IgD-negative memory B cell (primary cell): Measurements from ENCODE around the gene MUC6. TPM values are rescaled to one million over a fixed set of nuclear protein-coding genes. Genes with fewer than 3 reads are reported as not detected.

Experiments
- H3K27ac Mint-ChIP-seq, 3 donors: one replicate each; pipeline ENCODE4 v1.8.0; 2020 to 2022; ENCODE audit warnings: mild to moderate bottlenecking in 3 of 3, mixed read lengths in 3 of 3, moderate library complexity in 1 of 3
- H3K27me3 Mint-ChIP-seq: one replicate; pipeline ENCODE4 v1.8.0; 2021; ENCODE audit warnings: mixed read lengths
- H3K36me3 Mint-ChIP-seq: one replicate; pipeline ENCODE4 v1.8.0; 2020; ENCODE audit warnings: mild to moderate bottlenecking, mixed read lengths
- H3K4me1 Mint-ChIP-seq, 3 donors: one replicate each; pipeline ENCODE4 v1.8.0; 2020 to 2022; ENCODE audit warnings: mixed read lengths in 3 of 3, mild to moderate bottlenecking in 1 of 3
- H3K4me3 Mint-ChIP-seq, 4 donors: one replicate each; pipeline ENCODE4 v1.8.0; 2020 to 2022; ENCODE audit warnings: mild to moderate bottlenecking in 4 of 4, mixed read lengths in 4 of 4, moderate library complexity in 3 of 4
- H3K9me3 Mint-ChIP-seq, 3 donors: one replicate each; pipeline ENCODE4 v1.8.0; 2020 to 2021; ENCODE audit warnings: mixed read lengths in 3 of 3, mild to moderate bottlenecking in 1 of 3
- polyA plus RNA-seq: library from polyadenylated mRNA; unstranded; fragments of 300-500 nt; fragmentation: Illumina TruSeq; gene quantifications from one replicate; pipeline ENCODE4 v1.2.3, GENCODE V29; 2021

Gene MUC6
- polyA plus RNA-seq: not detected

GRCh38 chr11:1036303-1036923, at the start of gene MUC6:
Gene MUC6, minus strand, starts transcription at chr11:1036718. Its CDS starts 63 bp downstream, at chr11:1036655.
- no peaks in the 10 kb centered on the region for H3K4me1 Mint-ChIP-seq
- H3K36me3 Mint-ChIP-seq: no peaks in the 10 kb centered on the region
- no peaks in the 10 kb centered on the region for H3K27me3 Mint-ChIP-seq
- peaks cover 0 to 6% (median 3%) of the 10 kb centered on the region in 3 donors for H3K9me3 Mint-ChIP-seq
- H3K27ac Mint-ChIP-seq: no peak within 1 kb of the TSS
- H3K4me3 Mint-ChIP-seq: no peak within 1 kb of the TSS

GRCh38 chr11:1085440-1086170, 49.1 kb upstream of the MUC6 start:
- H3K9me3 Mint-ChIP-seq: no peaks in the 10 kb centered on the region
- H3K36me3 Mint-ChIP-seq: no peaks in the 10 kb centered on the region
- no peak overlapping the region for H3K4me3 Mint-ChIP-seq
- H3K27me3 Mint-ChIP-seq: no peaks in the 10 kb centered on the region
- no peak overlapping the region for H3K27ac Mint-ChIP-seq
- no peaks in the 10 kb centered on the region for H3K4me1 Mint-ChIP-seq

- Mint-ChIP-seq H3K27ac (no peak overlapping the region), H3K4me1 (no peaks in the 10 kb centered on the region), H3K4me3 (no peak overlapping the region), H3K36me3 (no peaks in the 10 kb centered on the region), H3K9me3 (no peaks in the 10 kb centered on the region), H3K27me3 (no peaks in the 10 kb centered on the region)
Measured at GRCh38 chr11:1084561-1085439, 48.3 kb upstream of the MUC6 start.

- Mint-ChIP-seq H3K4me3 (no peak overlapping the region), H3K4me1 (no peaks in the 10 kb centered on the region), H3K27me3 (no peaks in the 10 kb centered on the region), H3K27ac (no peak overlapping the region), H3K9me3 (no peaks in the 10 kb centered on the region), H3K36me3 (no peaks in the 10 kb centered on the region)
Measured at GRCh38 chr11:1083621-1084551, 47.4 kb upstream of the MUC6 start.

GRCh38 chr11:1082728-1083620, 46.5 kb upstream of the MUC6 start:
- Mint-ChIP-seq H3K27ac (no peak overlapping the region), H3K4me3 (no peak overlapping the region), H3K4me1 (no peaks in the 10 kb centered on the region), H3K9me3 (no peaks in the 10 kb centered on the region), H3K27me3 (no peaks in the 10 kb centered on the region), H3K36me3 (no peaks in the 10 kb centered on the region)

GRCh38 chr11:1082346-1082727, 45.8 kb upstream of the MUC6 start:
- no peaks in the 10 kb centered on the region for H3K27me3 Mint-ChIP-seq
- no peak overlapping the region for H3K4me3 Mint-ChIP-seq
- H3K36me3 Mint-ChIP-seq: no peaks in the 10 kb centered on the region
- no peaks in the 10 kb centered on the region for H3K4me1 Mint-ChIP-seq
- H3K9me3 Mint-ChIP-seq: no peaks in the 10 kb centered on the region
- H3K27ac Mint-ChIP-seq: no peak overlapping the region

GRCh38 chr11:1081601-1082311, 45.2 kb upstream of the MUC6 start:
- Mint-ChIP-seq H3K27me3 (no peaks in the 10 kb centered on the region), H3K36me3 (no peaks in the 10 kb centered on the region), H3K4me3 (no peak overlapping the region), H3K9me3 (no peaks in the 10 kb centered on the region), H3K27ac (no peak overlapping the region), H3K4me1 (no peaks in the 10 kb centered on the region)

- Mint-ChIP-seq H3K4me3 (no peak overlapping the region), H3K9me3 (no peaks in the 10 kb centered on the region), H3K36me3 (no peaks in the 10 kb centered on the region), H3K4me1 (no peaks in the 10 kb centered on the region), H3K27me3 (peaks cover 3% of the 10 kb centered on the region), H3K27ac (no peak overlapping the region)
Measured at GRCh38 chr11:1078191-1078601, 41.7 kb upstream of the MUC6 start.

- H3K9me3 Mint-ChIP-seq: no peaks in the 10 kb centered on the region
- H3K27ac Mint-ChIP-seq: no peak overlapping the region
- H3K4me1 Mint-ChIP-seq: no peaks in the 10 kb centered on the region
- H3K36me3 Mint-ChIP-seq: no peaks in the 10 kb centered on the region
- H3K27me3 Mint-ChIP-seq: peaks cover 3% of the 10 kb centered on the region
- H3K4me3 Mint-ChIP-seq: no peak overlapping the region
Measured at GRCh38 chr11:1077417-1078119, 41.0 kb upstream of the MUC6 start.

- Mint-ChIP-seq H3K27ac (no peak overlapping the region), H3K9me3 (no peaks in the 10 kb centered on the region), H3K4me1 (no peaks in the 10 kb centered on the region), H3K36me3 (no peaks in the 10 kb centered on the region), H3K27me3 (peaks cover 3% of the 10 kb centered on the region), H3K4me3 (no peak overlapping the region)
Measured at GRCh38 chr11:1077033-1077416, 40.5 kb upstream of the MUC6 start.

- Mint-ChIP-seq H3K4me3 (no peak overlapping the region), H3K4me1 (no peaks in the 10 kb centered on the region), H3K27ac (no peak overlapping the region), H3K36me3 (no peaks in the 10 kb centered on the region), H3K27me3 (peaks cover 6% of the 10 kb centered on the region), H3K9me3 (peaks cover 0 to 1% (median 0%) of the 10 kb centered on the region in 3 donors)
Measured at GRCh38 chr11:1076061-1076665, 39.6 kb upstream of the MUC6 start.

- Mint-ChIP-seq H3K4me1 (no peaks in the 10 kb centered on the region), H3K4me3 (no peak overlapping the region), H3K9me3 (peaks cover 0 to 1% (median 0%) of the 10 kb centered on the region in 3 donors), H3K36me3 (no peaks in the 10 kb centered on the region), H3K27me3 (peaks cover 6% of the 10 kb centered on the region), H3K27ac (peak overlapping the region in 1 of 3 donors; percentile 63)
Measured at GRCh38 chr11:1075341-1075911, 38.9 kb upstream of the MUC6 start.
